Activated naive CD4-positive, alpha-beta T cell treated with anti-CD3 and anti-CD28 coated beads, Interleukin-2, amount 50 U/mL, for 72 hours (primary cell): ENCODE data around the gene APOBEC3A. TPM values are rescaled to one million over a fixed set of nuclear protein-coding genes. Genes with fewer than 3 reads are reported as not detected.

Experiments
- total RNA-seq, 2 donors: library from RNA; stranded (reverse); gene quantifications; one replicate each; pipeline ENCODE4 v1.2.3, GENCODE V29; 2022

The APOBEC3A gene
- total RNA-seq, 2 donors from 2014 or later, result not detected

Other genes starting within 250 kb of the APOBEC3A start
- 100 to 1,000 TPM; 142 to 241 TPM for gene SUN2, start 201.6 kb upstream of the APOBEC3A start, total RNA-seq
- 1 to 10 TPM; 5.2 to 7.8 TPM for gene DNAL4, start 163.5 kb upstream of the APOBEC3A start, total RNA-seq
- 1 to 10 TPM in 1 of 2 donors, under 1 TPM in 1; 0.75 to 1.1 TPM for gene NPTXR, start 113.6 kb upstream of the APOBEC3A start, total RNA-seq
- gene CBX6, start 85.4 kb upstream of the APOBEC3A start, total RNA-seq, result 10 to 100 TPM; 46.9 to 92.6 TPM
- gene APOBEC3B, start 24.7 kb downstream of the APOBEC3A start, total RNA-seq, result 1 to 10 TPM; 6.4 to 9.6 TPM
- gene APOBEC3C, start 56.6 kb downstream of the APOBEC3A start, total RNA-seq, result 100 to 1,000 TPM in 1 of 2 donors, 10 to 100 TPM in 1; 71.0 to 114 TPM
- gene APOBEC3D, start 63.5 kb downstream of the APOBEC3A start, total RNA-seq, result 10 to 100 TPM; 16.0 to 27.2 TPM
- 10 to 100 TPM; 15.8 to 25.8 TPM for gene APOBEC3F, start 83.3 kb downstream of the APOBEC3A start, total RNA-seq
- gene APOBEC3G, start 119.7 kb downstream of the APOBEC3A start, total RNA-seq, result 10 to 100 TPM; 29.1 to 48.3 TPM
- gene APOBEC3H, start 139.6 kb downstream of the APOBEC3A start, total RNA-seq, result 10 to 100 TPM; 10.5 to 34.3 TPM
- gene CBX7, start 195.1 kb downstream of the APOBEC3A start, total RNA-seq, result 10 to 100 TPM; 25.0 to 43.8 TPM